OCI-LY1 (cell line): ENCODE results near the gene TP53.

Experiments used
- H2AFZ ChIP-seq: fragments of 200-600 bp; sonication (generic), shearing (Covaris generic); 2 replicates; pipeline ENCODE4 v1.6.0; 2014; ENCODE audit warnings: antibody characterized with exemption, mild to moderate bottlenecking, low read length
- H3F3A ChIP-seq: fragments of 200-600 bp; sonication (generic), shearing (Covaris generic); 2 replicates; pipeline ENCODE4 v1.6.0; 2014; ENCODE audit warnings: mild to moderate bottlenecking, antibody characterized with exemption, low read length, moderate library complexity; ENCODE audit not compliant: insufficient read depth
- H3K27ac ChIP-seq: fragments of 200-600 bp; sonication (generic); 2 replicates; pipeline ENCODE4 v1.5.1; 2014; ENCODE audit warnings: low read length, mixed run types, mild to moderate bottlenecking, low read depth; ENCODE audit not compliant: poor library complexity, severe bottlenecking
- H3K27me3 ChIP-seq: fragments of 200-600 bp; sonication (generic); 2 replicates; pipeline ENCODE4 v1.6.0; 2014; ENCODE audit warnings: antibody characterized with exemption, mild to moderate bottlenecking, low read length, moderate library complexity; ENCODE audit not compliant: insufficient read depth
- H3K36me3 ChIP-seq: fragments of 200-600 bp; sonication (generic); 2 replicates; pipeline ENCODE4 v1.6.1; 2014; ENCODE audit warnings: mild to moderate bottlenecking, antibody characterized with exemption, low read length, moderate library complexity, mixed read lengths; ENCODE audit not compliant: insufficient read depth
- H3K4me1 ChIP-seq: fragments of 200-600 bp; sonication (generic); 2 replicates; pipeline ENCODE4 v1.5.1; 2014; ENCODE audit warnings: mild to moderate bottlenecking, low read length, moderate library complexity; ENCODE audit not compliant: insufficient read depth, severe bottlenecking
- H3K4me2 ChIP-seq: fragments of 200-600 bp; sonication (generic), shearing (Covaris generic); 2 replicates; pipeline ENCODE4 v1.6.1; 2014; ENCODE audit warnings: low read length
- H3K4me3 ChIP-seq: fragments of 200-600 bp; sonication (generic); 2 replicates; pipeline ENCODE4 v1.5.1; 2014; ENCODE audit warnings: low read length, low read depth, mild to moderate bottlenecking, mixed read lengths; ENCODE audit not compliant: poor library complexity, severe bottlenecking
- H3K79me2 ChIP-seq: fragments of 200-600 bp; shearing (Covaris generic); 2 replicates; pipeline ENCODE4 v1.6.1; 2016; ENCODE audit warnings: mixed run types, low read length, mixed read lengths; ENCODE audit not compliant: insufficient read depth
- H3K9ac ChIP-seq: fragments of 200-600 bp; sonication (generic), shearing (Covaris generic); 2 replicates; pipeline ENCODE4 v1.6.1; 2014; ENCODE audit warnings: mild to moderate bottlenecking, low read length, mixed read lengths
- H3K9me2 ChIP-seq: fragments of 200-600 bp; sonication (generic), shearing (Covaris generic); 2 replicates; pipeline ENCODE4 v1.6.1; 2014; ENCODE audit warnings: low read depth, mild to moderate bottlenecking, low read length, mixed read lengths
- H3K9me3 ChIP-seq: fragments of 200-600 bp; shearing (Covaris generic); 2 replicates; pipeline ENCODE4 v1.6.1; 2014; ENCODE audit warnings: low read length, mixed read lengths
- H4K20me1 ChIP-seq: fragments of 200-600 bp; sonication (generic), shearing (Covaris generic); 2 replicates; pipeline ENCODE4 v1.6.0; 2016; ENCODE audit warnings: mild to moderate bottlenecking, low read length; ENCODE audit not compliant: insufficient read depth
- EZH2 ChIP-seq: fragments of 200-600 bp; sonication (generic), shearing (Covaris generic); IDR thresholded peaks from 2 replicates; pipeline ENCODE4 v1.8.0; 2017; ENCODE audit warnings: borderline replicate concordance, mixed run types, mild to moderate bottlenecking, antibody characterized with exemption, low read length, moderate library complexity, mixed read lengths
- TF ChIP-seq, protein P1 (sequence below): fragments of 200-600 bp; sonication (generic), shearing (Covaris generic); IDR thresholded peaks from 2 replicates; pipeline ENCODE4 v1.5.1; 2017; ENCODE audit warnings: mild to moderate bottlenecking, antibody characterized with exemption, low read length, moderate library complexity, mixed read lengths

Gene TP53

DNA sequence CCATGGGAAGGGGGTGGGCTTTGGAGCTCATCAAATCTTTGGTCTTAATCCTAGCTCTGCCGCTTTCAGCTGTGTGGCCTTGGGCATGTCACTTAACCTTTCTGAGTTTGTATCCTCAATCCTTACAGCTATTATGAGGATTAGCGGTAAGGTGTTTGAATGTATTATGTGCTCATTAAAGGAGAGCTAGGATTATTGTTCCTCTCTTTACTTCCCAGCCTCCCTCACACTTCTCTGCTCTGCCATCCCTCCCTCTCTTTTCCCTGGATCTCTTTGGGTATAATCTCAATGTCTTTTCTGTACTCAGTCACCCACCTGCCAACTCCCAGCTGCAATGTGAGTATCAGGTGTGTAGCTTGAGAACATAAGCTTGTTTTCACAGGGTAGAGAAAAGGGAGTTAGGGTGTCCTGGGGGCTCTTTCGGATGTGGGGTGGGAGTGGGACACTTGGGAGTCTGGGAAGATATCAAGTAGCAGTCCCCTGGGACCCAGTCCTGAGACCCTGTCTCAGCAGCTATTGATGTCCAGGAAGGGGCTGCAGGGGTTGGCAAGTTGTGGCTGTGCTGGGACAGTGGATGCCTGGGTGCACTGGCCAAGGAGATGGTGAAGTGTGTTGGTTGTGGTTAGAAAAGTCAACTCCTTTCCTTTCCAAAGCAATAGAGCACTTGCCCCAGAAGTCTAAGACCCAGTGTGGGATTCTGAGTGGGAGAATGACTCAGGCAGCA lies 19.5 kb upstream of the TP53 start:
- H3K4me2 ChIP-seq = no peak overlapping the region

DNA sequence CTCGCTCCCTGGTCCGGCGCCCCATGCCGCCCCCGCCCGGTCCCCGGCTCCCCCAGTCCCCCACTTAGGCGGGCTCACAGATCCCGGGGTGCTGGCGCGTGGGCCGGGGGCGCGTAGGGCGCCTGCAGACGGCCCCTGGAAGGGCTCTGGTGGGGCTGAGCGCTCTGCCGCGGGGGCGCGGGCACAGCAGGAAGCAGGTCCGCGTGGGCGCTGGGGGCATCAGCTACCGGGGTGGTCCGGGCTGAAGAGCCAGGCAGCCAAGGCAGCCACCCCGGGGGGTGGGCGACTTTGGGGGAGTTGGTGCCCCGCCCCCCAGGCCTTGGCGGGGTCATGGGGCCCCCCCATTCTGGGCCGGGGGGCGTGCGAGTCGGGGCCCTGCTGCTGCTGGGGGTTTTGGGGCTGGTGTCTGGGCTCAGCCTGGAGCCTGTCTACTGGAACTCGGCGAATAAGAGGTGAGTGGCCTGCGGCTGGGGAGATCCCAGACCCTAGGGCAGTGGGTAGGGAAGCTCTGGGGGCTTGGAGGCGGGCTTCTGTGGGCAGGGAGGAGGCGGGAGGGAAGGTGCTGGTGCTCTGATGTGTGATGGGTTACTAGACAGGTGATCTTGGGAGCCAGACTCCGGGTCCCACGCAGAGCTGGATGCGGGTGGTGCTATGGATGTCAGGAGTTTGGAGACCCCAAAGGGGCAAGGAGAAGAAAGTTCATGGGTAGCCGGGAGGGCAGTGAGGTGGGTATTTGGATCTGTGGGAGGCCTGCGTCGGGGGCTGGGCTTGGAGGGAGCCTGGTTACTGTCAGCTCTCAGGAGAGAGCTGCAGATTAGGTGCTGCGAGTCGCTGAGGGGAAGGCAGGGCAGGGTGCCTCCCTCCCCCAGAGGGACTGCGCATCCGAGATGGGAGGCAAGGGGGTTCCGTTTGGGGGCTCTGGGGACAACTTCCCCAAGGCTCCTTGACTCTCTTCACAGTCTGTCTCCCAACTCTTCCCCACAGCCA lies 18.3 kb upstream of the TP53 start:
- Histone ChIP-seq H3K79me2 (no peaks in the 10 kb centered on the region), H3F3A (no peaks in the 10 kb centered on the region), H3K27me3 (peaks cover 11% of the 10 kb centered on the region; the same call in 1 of the 2 replicates), H4K20me1 (no peaks in the 10 kb centered on the region), H2AFZ (no peak overlapping the region), H3K9me2 (no peaks in the 10 kb centered on the region), H3K4me2 (peak overlapping the region; percentile 33; the same call in 1 of the 2 replicates), H3K9ac (no peak overlapping the region), H3K4me1 (peaks cover 12% of the 10 kb centered on the region), H3K4me3 (peak overlapping the region; percentile 5), H3K27ac (no peak overlapping the region), H3K9me3 (no peaks in the 10 kb centered on the region), H3K36me3 (peaks cover 16% of the 10 kb centered on the region)
- TF ChIP-seq, protein P1, sequence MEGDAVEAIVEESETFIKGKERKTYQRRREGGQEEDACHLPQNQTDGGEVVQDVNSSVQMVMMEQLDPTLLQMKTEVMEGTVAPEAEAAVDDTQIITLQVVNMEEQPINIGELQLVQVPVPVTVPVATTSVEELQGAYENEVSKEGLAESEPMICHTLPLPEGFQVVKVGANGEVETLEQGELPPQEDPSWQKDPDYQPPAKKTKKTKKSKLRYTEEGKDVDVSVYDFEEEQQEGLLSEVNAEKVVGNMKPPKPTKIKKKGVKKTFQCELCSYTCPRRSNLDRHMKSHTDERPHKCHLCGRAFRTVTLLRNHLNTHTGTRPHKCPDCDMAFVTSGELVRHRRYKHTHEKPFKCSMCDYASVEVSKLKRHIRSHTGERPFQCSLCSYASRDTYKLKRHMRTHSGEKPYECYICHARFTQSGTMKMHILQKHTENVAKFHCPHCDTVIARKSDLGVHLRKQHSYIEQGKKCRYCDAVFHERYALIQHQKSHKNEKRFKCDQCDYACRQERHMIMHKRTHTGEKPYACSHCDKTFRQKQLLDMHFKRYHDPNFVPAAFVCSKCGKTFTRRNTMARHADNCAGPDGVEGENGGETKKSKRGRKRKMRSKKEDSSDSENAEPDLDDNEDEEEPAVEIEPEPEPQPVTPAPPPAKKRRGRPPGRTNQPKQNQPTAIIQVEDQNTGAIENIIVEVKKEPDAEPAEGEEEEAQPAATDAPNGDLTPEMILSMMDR = no peak
- TF ChIP-seq EZH2 = no peak

More for the DNA sequence above, 19.5 kb upstream of the TP53 start:
- Histone ChIP-seq H2AFZ (no peak overlapping the region), H3K4me1 (peaks cover 12% of the 10 kb centered on the region), H3K27me3 (peaks cover 11% of the 10 kb centered on the region; the same call in 1 of the 2 replicates), H3K79me2 (no peaks in the 10 kb centered on the region), H3K9me2 (no peaks in the 10 kb centered on the region), H3F3A (no peaks in the 10 kb centered on the region), H3K27ac (no peak overlapping the region), H4K20me1 (no peaks in the 10 kb centered on the region), H3K4me3 (no peak overlapping the region), H3K36me3 (peaks cover 9% of the 10 kb centered on the region), H3K9me3 (no peaks in the 10 kb centered on the region), H3K9ac (no peak overlapping the region)
- no peak for TF ChIP-seq EZH2
- TF ChIP-seq, protein P1 = no peak

DNA sequence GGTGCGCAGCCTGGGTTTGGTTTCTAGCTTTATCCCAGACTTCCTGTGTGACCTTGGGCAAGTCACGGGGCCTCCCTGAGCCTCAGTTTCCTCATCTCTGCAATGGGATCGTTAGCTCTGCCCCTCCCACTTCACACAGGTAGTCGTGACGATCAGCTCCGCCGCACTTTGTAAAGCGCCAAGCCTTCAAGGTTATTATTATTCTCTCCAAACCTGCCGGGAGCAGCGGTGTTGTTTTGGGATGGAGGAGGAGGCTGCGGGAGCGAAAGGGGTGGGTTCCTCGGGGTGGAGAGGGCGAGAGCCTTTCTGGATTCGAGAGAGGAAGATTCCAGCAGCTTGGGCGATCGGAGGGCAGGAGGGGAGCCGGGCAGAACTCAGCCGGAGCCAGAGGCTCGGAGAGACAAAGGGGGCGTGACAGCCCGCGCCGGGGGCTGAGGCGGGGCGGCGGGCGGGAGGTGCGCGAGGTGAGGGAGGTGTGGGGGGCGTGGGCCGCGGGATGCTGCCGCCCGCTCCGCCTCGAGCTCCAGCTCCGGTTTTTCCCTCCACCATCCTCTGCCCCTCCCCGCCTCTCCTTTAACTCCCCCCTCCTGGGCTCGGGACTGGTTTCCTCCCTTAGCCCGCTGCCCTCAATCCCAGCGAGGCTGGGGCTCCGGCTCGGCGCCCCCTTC lies 17.4 kb upstream of the TP53 start, which contains the start of gene EFNB3:
EFNB3 (plus strand) TSS at position 602 of the 668 bp plus-strand sequence. CDS start 397 bp downstream, outside the sequence.
- no peak within 1 kb of the TSS for H3K27ac ChIP-seq
- no peaks in the 10 kb centered on the region for H3F3A ChIP-seq
- no peaks in the 10 kb centered on the region for H3K9me3 ChIP-seq
- no peaks in the 10 kb centered on the region for H3K79me2 ChIP-seq
- no peak for TF ChIP-seq EZH2
- TF ChIP-seq, protein P1 = no peak
- peaks cover 12% of the 10 kb centered on the region for H3K4me1 ChIP-seq
- H3K36me3 ChIP-seq = peaks cover 18% of the 10 kb centered on the region
- peak within 1 kb of the TSS; percentile 5 for H3K4me3 ChIP-seq
- no peaks in the 10 kb centered on the region for H4K20me1 ChIP-seq
- peaks cover 11% of the 10 kb centered on the region; the same call in 1 of the 2 replicates for H3K27me3 ChIP-seq
- peak within 1 kb of the TSS; percentile 33 for H3K4me2 ChIP-seq
- H3K9me2 ChIP-seq = no peaks in the 10 kb centered on the region
- no peak within 1 kb of the TSS for H2AFZ ChIP-seq
- H3K9ac ChIP-seq = no peak within 1 kb of the TSS
